Measurements from ENCODE around the gene VAV3.
"Not testable (repeated sequence)": the region's sequence is repeated elsewhere in the genome, so short reads cannot be mapped to it uniquely, and the experiment has no call there.

The VAV3 gene

DNA sequence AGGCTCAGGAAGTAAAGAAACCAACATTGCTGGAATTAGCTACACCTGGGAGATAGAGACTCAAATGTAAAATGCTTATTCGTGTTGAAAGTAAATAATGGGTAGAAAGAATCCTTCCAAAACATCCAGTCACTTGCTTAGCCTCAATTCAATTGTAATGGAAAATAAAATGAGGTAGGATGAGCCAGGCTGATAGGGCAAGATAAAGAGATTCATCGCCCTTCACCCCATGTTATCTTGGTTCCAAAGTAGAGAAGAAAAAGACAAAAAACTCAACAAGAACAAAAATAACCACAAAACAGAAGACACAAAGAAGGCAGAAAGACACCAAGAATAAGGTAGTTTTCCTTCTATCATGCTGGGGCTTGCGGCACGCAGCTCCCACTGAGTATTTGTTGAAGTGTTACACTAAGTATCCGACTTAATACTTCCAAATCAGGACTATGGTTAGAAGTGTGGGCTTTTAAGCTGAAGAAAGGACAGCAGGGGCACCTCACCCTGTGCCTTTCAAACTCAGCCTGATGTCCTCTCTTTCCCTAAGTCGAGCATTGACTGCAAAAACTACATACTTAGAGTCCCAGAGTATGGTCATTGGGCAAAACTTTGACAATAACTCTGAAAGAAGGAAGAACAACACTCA is 202.1 kb downstream of the VAV3 start:
- DNase-seq (ENCODE audit: low read depth in 4 of 4, low spot score in 1 of 4), result no peak

GRCh38 chr1:107760065-107760464 is 204.9 kb downstream of the VAV3 start:
- DNase-seq (ENCODE audit: low read depth in 4 of 4, low spot score in 1 of 4), result no peak

DNA sequence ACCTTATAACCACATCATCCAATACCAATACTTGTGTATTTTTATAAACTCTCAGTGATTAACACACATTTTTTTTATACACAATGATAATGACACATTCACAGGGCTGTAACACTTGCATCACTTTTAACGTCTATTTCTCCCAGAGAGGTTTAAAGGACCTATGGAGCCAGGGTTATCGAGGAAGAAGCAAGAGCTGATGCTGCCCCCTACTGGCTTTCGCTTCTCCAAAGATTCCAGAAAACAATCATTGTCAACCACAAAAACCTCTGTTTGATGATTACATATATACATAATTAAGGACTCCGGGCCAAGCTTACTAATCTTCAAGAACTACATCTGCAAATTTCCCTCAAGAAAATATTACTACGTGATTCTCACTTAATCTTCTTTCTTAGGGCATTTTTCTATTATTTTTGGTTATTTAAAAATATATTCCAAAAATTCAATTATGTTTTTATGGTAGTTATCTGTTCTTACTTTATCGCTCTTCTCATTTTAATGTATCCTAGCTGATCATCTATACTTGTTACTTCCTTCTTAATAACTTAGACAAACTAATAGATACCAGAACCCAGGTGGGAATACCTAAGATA is 214.5 kb downstream of the VAV3 start:
- DNase-seq (ENCODE audit: low read depth in 4 of 4, low spot score in 1 of 4), result peak in 3 of 4 experiments; percentile 2 to 21 (median 15)

DNA sequence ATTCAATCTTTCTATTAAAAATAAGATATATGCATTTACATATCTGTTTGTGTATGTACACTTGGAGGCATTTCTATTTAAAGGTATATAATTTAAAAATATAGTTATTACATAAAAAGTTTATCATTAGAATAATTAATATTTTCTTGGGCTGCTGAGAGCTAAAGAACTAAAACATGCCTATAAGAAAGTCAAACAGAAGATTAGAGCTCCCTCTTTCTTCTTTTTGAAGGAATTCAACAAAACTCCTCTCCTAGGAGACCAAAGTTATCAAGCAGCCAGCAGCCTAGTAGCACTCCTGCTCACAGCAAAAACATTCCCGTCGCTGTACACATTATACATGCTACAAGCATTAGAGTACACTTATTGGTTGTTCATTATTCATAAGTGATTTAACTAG is 216.4 kb downstream of the VAV3 start:
- no peak for DNase-seq (ENCODE audit: low read depth in 4 of 4, low spot score in 1 of 4)

GRCh38 chr1:107741242-107741641 is 223.7 kb downstream of the VAV3 start:
- no peak for DNase-seq (ENCODE audit: low read depth in 4 of 4, low spot score in 1 of 4)

DNA sequence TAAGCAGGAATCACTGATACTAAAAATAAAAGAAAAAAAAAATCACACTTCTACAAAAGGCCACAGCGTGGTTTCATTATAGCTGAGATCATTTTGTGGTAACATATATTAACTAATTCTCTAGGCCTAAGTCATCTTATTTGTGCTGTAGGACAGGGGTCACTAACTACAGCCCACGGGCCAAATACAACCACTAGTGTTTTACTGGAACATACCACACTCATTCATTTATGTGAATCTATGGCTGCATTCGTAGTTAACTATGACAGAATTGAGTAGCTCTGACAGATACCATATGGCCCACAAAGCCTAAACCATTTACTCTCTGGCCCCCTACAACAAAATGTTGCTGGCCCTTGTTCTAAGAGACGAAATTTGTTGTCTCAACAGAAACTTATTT is 224.4 kb downstream of the VAV3 start:
- DNase-seq (ENCODE audit: low read depth in 4 of 4, low spot score in 1 of 4), result no peak

DNA sequence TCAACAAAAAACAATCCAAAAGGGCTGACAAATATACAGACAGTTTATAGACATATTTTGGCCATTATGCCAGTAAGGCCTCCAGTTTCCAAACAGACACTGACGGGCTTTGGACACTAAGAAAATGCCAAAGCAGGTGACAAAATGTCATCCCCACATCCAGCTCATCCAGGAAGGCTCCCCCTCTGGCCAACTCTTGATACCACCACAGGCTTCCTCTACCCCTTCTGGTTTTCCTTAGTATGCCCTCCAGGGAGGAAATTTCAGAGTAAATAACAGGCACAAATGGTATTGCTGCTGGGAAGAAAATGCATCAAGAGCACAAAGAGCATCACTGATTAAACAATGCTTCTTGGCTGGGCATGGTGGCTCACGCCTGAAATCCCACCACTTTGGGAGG is 225.3 kb downstream of the VAV3 start:
- no peak for DNase-seq (ENCODE audit: low read depth in 4 of 4, low spot score in 1 of 4)

GRCh38 chr1:107739201-107739600 is 225.8 kb downstream of the VAV3 start:
- DNase-seq (ENCODE audit: low read depth in 4 of 4, low spot score in 1 of 4), result no peak

GRCh38 chr1:107733401-107733800 is 231.6 kb downstream of the VAV3 start:
- DNase-seq (ENCODE audit: low read depth in 4 of 4, low spot score in 1 of 4), result not testable (repeated sequence)

- no peak for DNase-seq (ENCODE audit: low read depth in 4 of 4, low spot score in 1 of 4)
Measured at GRCh38 chr1:107727866-107728265, 237.1 kb downstream of the VAV3 start.

DNA sequence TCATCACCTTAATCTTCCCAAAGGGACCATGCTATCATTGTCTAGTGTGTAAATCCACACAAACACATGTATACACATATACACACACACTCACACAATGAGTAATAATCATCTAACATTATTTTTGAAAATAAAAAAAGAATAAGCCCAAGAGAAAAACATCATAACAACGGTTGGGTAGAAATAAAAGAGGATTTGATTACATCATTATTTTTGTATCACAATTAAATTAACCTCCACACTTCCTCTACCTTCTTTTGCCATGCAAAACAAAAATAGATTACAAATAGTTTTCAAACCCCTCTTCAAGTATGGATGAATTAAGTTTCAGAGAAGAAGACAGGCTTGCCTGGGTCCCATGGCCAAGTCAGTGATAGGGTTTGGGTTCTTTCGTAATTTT is 238.1 kb downstream of the VAV3 start:
- no peak for DNase-seq (ENCODE audit: low read depth in 4 of 4, low spot score in 1 of 4)

- no peak for DNase-seq (ENCODE audit: low read depth in 4 of 4, low spot score in 1 of 4)
Measured at GRCh38 chr1:107724648-107725047, 240.3 kb downstream of the VAV3 start.

DNA sequence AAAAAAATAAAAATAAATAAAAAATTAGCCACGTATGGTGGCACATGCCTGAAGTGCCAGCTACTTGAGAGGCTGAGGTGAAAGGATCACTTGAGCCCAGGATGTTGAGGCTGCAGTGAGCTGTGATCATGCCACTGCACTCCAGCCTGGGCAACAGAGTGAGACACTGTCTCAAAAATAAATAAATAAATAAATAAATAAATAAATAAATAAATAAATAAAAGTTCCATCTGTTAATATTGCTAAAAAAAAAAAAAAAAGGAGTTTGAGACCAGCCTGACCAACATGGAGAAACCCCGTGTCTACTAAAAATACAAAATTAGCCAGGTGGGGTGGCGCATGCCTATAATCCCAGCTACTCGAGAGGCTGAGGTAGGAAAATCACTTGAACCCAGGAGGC is 244.8 kb downstream of the VAV3 start:
- DNase-seq (ENCODE audit: low read depth in 4 of 4, low spot score in 1 of 4), result not testable (repeated sequence)

DNA sequence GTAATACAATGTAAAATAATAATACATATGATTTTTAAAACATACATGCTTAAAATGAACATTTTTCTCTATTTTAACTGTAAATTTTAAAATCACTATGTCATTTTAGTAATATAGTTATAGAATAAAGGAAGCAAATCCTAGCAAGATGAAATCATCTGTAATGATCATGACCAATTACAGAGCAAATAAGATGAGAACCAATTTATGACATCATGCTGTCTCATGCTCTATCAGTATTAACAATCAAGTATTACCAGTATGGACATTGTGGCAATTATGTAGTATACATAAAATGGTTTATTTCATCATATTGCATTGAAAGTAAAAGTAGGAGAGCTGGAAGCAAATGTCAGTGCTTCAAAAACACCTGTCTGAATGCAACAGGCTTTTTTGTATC is 255.0 kb downstream of the VAV3 start:
- DNase-seq (ENCODE audit: low read depth in 4 of 4, low spot score in 1 of 4), result no peak

DNA sequence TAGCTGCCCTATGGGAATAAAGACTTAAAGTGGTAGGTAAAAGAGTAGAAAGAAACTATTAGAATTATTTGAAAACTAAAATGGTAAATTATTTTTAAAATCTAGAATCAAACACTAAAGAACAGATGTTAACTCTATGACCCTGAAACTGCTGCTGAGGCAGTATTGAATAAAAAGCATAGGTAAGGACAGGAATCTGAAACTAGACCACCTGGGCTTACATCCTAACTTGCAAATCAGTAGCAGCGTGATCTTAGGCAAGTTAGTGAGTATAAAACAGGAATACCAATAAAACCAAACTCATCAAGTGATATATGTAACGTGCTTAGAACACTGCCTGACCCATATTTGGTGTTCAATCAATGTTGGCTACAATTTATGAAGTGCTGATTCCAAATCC is 257.9 kb downstream of the VAV3 start:
- DNase-seq (ENCODE audit: low read depth in 4 of 4, low spot score in 1 of 4), result no peak

DNA sequence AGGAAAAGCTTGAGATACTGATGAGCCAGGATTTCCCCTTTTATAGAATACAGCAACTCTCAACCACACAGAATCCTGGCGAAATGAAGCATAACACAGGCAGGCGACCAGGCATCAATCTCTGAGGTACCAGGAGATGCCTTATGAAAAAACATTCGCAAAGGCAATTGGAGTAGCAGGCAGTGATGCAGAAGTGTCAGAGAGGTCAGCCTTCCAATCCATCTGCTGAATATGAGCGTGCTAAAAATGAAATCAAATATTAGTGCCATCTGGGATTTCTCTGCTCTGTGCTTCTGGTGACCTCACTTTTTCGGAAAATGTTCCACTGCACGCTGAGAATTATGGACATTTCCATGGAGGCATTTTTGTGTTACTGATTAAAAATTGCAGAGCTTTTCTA is 258.8 kb downstream of the VAV3 start:
- DNase-seq (ENCODE audit: low read depth in 4 of 4, low spot score in 1 of 4), result no peak

DNA sequence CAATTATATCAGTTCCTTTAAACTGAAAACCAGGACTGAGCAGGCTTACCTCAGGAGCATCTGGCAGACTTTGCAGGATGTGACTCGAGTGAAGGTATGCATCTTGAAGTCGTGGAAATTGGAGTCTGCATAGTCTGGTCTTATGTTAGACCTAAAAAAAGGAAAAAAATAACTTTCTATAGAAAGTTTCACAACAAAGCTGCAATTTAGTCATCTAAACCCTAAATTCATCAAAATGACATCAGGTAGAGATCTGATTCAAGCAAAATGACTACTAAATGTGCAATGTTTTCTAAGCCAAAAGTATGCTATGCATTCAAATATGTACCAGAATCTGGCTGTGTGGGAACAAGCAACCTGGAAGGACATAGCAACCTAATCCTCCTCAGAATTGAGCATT is 260.1 kb downstream of the VAV3 start:
- DNase-seq (ENCODE audit: low read depth in 4 of 4, low spot score in 1 of 4), result no peak

DNA sequence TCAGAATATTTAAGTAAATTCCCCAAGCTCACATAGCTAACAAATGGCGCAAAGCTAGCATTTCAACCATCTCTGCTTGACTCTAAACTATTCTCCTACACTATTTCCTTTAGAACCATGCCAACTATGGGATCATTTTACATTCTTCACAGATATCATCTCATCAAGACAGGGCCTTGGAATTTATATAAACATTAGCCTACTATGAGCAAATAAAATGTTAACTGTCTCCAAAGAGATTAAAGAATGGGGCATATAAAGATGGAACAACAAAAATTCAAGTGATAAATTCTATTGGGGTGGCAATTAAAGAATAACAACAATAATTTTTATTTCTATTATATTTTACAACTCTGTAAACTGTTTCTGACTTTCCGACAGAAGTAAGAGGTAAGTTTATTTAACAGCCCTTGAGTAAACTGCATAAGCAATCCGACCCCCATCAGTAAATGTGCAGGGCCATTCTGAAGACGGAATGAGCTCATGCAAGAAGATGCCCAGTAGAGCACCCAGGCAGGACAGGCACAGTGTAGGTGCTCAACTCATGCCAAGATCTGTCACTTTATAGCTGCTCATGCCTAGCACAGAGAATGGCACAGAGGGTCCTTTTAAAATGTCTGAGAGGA is 261.9 kb downstream of the VAV3 start:
- DNase-seq (ENCODE audit: low read depth in 4 of 4, low spot score in 1 of 4), result no peak

DNA sequence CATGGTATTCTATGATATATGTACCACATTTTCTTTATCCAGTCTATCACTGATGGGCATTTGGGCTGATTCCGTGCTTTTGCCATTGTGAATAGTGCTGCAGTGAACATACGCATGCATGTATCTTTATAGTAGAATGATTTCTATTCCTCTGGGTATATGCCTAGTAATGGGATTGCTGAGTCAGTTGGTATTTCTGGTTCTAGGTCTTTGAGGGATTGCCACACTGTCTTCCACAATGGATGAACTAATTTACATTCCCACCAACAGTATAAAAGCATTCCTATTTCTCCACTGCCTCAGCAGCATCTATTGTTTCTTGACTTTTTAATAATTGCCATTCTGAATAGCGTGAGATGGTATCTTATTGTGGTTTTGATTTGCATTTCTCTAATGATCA is 264.3 kb downstream of the VAV3 start:
- DNase-seq (ENCODE audit: low read depth in 4 of 4, low spot score in 1 of 4), result not testable (repeated sequence)

DNA sequence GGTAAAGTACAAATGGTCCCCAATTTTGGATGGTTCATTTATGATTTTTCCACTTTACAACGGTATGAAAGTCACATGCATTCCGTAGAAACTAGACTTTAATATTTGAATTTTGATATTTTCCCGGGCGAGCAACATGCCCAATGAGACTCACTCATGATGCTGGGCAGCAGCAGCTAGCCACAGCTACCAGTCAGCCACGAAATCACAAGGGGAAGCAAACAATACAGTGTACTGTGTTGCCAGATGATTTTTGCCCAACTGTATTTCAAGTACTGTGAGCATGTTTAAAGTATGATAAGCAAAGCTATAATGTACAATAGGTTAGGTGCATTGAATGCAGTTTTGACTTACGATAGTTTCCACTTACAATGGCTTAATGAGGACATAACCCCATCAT is 266.8 kb downstream of the VAV3 start:
- no peak for DNase-seq (ENCODE audit: low read depth in 4 of 4, low spot score in 1 of 4)

DNA sequence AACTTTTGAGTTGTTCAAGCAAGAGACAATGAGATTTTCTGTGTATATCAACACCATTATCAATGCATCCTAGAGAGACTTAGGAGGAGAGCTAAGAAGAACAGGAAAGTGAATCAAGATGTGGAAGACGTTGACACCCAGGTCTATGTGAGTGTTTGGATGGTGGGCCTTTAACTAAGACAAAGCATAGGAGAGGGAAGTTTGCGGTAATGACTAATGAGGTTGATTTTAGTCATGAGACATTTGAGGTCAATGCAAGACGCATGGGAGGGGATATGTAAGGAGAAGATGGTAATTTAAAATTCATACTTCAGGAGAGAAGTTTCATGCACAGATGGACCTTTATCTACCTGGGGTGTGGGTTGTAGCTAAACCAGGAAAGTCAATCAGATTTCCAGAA is 269.6 kb downstream of the VAV3 start:
- DNase-seq (ENCODE audit: low read depth in 4 of 4, low spot score in 1 of 4), result no peak

DNA sequence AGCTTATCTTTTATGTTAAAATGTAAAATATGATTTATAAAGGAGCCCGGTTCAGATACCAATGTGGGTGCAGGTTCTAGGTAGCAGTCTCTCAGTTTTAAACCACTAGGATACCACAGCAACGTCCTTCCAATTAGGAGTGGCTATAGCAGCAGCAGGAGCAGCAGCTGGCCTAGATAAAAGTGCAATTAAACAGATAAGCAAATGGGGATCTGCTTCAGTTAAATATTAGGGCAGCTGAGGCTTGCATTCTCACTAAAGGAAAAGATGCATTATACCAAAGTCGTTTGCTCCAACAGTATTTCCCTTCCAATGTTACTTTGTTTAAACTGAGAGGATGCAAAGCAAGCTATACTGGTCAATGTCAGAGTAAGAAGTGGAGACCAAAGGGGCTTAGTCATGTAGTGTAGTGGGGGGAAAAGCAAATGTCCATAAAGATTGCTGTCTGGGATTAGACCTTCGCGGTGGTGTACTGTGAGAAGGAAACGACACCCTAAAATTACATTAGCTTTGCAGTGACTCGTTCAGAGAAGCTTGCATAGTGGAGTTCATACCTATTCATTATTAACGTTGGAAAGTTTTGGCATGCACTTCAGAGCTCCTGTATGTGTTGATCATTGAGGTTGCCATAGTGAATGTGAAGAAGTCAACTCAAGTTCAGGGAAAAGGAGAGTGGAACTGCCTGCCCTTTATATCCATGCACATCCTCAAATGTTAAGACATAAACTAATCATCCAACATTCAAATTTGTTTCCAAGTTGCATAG is 272.2 kb downstream of the VAV3 start:
- DNase-seq (ENCODE audit: low read depth in 4 of 4, low spot score in 1 of 4), result no peak

Measured in stimulated activated CD4-positive, alpha-beta T cell treated with anti-CD3 and anti-CD28 coated beads, Interleukin-1b, Interleukin-23, amount 100 ng/mL, for 24 hours (primary cell).